Tibial nerve (tissue), 4 donors: ENCODE measurements around the gene WNK4. TPM values are rescaled to one million over a fixed set of nuclear protein-coding genes. Genes with fewer than 3 reads are reported as not detected.

Experiments used
- DNase-seq, 2 donors: peaks; one replicate each; pipeline ENCODE4 v3.0.0-alpha.2; 2019; ENCODE audit warnings: low spot score in 2 of 2
- H3K27ac ChIP-seq, 4 donors: fragments of 200-600 bp; sonication (generic) in 3 of 4; one replicate each; pipeline ENCODE4 v1.5.1; 2017 to 2019; ENCODE audit warnings: mild to moderate bottlenecking in 1 of 4
- H3K27me3 ChIP-seq, 2 donors: fragments of 200-600 bp; sonication (generic) in 1 of 2; one replicate each; pipeline versions ENCODE4 v1.5.1 to v1.6.0; 2017 to 2019
- H3K36me3 ChIP-seq, 3 donors: fragments of 200-600 bp; sonication (generic); one replicate each; pipeline ENCODE4 v1.5.1; 2018 to 2019
- H3K4me1 ChIP-seq, 4 donors: fragments of 200-600 bp; sonication (generic) in 3 of 4; one replicate each; pipeline ENCODE4 v1.5.1; 2017 to 2019
- H3K4me3 ChIP-seq, 4 donors: fragments of 200-600 bp; sonication (generic) in 3 of 4; one replicate each; pipeline ENCODE4 v1.5.1; 2017 to 2019; ENCODE audit warnings: mild to moderate bottlenecking in 1 of 4, moderate library complexity in 1 of 4
- H3K9me3 ChIP-seq, 4 donors: fragments of 200-600 bp; sonication (generic) in 3 of 4; one replicate each; pipeline ENCODE4 v1.5.1; 2017 to 2019
- CTCF ChIP-seq, 5 experiments: fragments of 200-600 bp in 3 of 5; fragments of 450-650 bp in 2 of 5; sonication (generic) in 3 of 5; IDR thresholded peaks; one replicate each; pipeline ENCODE4 v1.5.1; 2016 to 2019; ENCODE audit warnings: antibody characterized with exemption in 5 of 5, mild to moderate bottlenecking in 3 of 5, moderate library complexity in 2 of 5
- EP300 ChIP-seq, 2 donors: sonication (generic); formaldehyde crosslinking; IDR thresholded peaks; one replicate each; pipeline ENCODE4 v1.6.1; 2017; ENCODE audit warnings: antibody characterized with exemption in 2 of 2, mild to moderate bottlenecking in 1 of 2
- POLR2A ChIP-seq, 2 donors: fragments of 450-650 bp; IDR thresholded peaks; one replicate each; pipeline ENCODE4 v1.6.1; 2017; ENCODE audit warnings: antibody characterized with exemption in 2 of 2, mild to moderate bottlenecking in 2 of 2, moderate library complexity in 2 of 2
- WGBS, 2 donors: methylation state at CpG; one replicate each; pipeline ENCODE4 v1.1.5; 2018; 5-methylcytosine and 5-hydroxymethylcytosine counted together
- total RNA-seq, 4 donors: library from RNA; depleted of rRNA; stranded (reverse); fragments of >200 nt; gene quantifications; one replicate each; pipeline ENCODE4 v1.1.0, GENCODE V29; 2016

The WNK4 gene
- total RNA-seq, 4 donors from 2014 or later = 3.6 to 15.6 (median 9.1) TPM

GRCh38 chr17:42806249-42806648 lies 25.8 kb downstream of the WNK4 start:
- no peak for DNase-seq
- H3K27ac ChIP-seq = no peak overlapping the region
- peaks cover 0 to 22% (median 0%) of the 10 kb centered on the region in 3 donors for H3K36me3 ChIP-seq
- no peak overlapping the region for H3K4me3 ChIP-seq
- H3K4me1 ChIP-seq = peaks cover 0 to 7% (median 0%) of the 10 kb centered on the region in 4 donors
- 95% methylated on average over 1 of the region's 1 CpG for WGBS, 2 donors
- TF ChIP-seq CTCF (IDR thresholded peaks at IDR 0.05) (no peak), POLR2A (IDR thresholded peaks at IDR 0.05) (no peak), EP300 (IDR thresholded peaks at IDR 0.05) (no peak)
- no peaks in the 10 kb centered on the region for H3K27me3 ChIP-seq
- no peaks in the 10 kb centered on the region for H3K9me3 ChIP-seq

GRCh38 chr17:42809250-42809649 lies 28.8 kb downstream of the WNK4 start:
- no peaks in the 10 kb centered on the region for H3K9me3 ChIP-seq
- H3K4me1 ChIP-seq = peaks cover 0 to 16% (median 1%) of the 10 kb centered on the region in 4 donors
- DNase-seq = peak; percentile 57 to 58
- H3K27me3 ChIP-seq = no peaks in the 10 kb centered on the region
- H3K4me3 ChIP-seq = no peak overlapping the region
- TF ChIP-seq POLR2A (IDR thresholded peaks at IDR 0.05) = no peak
- TF ChIP-seq EP300 (IDR thresholded peaks at IDR 0.05) = peak in 1 of 2 donors; percentile 49
- 34 to 56% methylated on average over 3 of the region's 3 CpGs for WGBS, 2 donors
- H3K36me3 ChIP-seq = peaks cover 0 to 50% (median 0%) of the 10 kb centered on the region in 3 donors
- H3K27ac ChIP-seq = peak overlapping the region in 1 of 4 donors; percentile 37

- peaks cover 0 to 92% (median 9%) of the 10 kb centered on the region in 3 donors for H3K36me3 ChIP-seq
Measured at GRCh38 chr17:42814633-42815399, 34.4 kb downstream of the WNK4 start.

GRCh38 chr17:42817866-42818265 lies 37.5 kb downstream of the WNK4 start:
- H3K9me3 ChIP-seq = no peaks in the 10 kb centered on the region
- 63 to 73% methylated on average over 1 of the region's 1 CpG for WGBS, 2 donors
- no peaks in the 10 kb centered on the region for H3K27me3 ChIP-seq
- no peak overlapping the region for H3K4me3 ChIP-seq
- H3K4me1 ChIP-seq = peaks cover 0 to 41% (median 7%) of the 10 kb centered on the region in 4 donors
- DNase-seq = no peak
- TF ChIP-seq EP300 (IDR thresholded peaks at IDR 0.05) (no peak), CTCF (IDR thresholded peaks at IDR 0.05) (no peak), POLR2A (IDR thresholded peaks at IDR 0.05) (no peak)
- H3K36me3 ChIP-seq = peaks cover 0 to 94% (median 13%) of the 10 kb centered on the region in 3 donors
- H3K27ac ChIP-seq = no peak overlapping the region

More at GRCh38 chr17:42814633-42815399, 34.4 kb downstream of the WNK4 start:
- WGBS, 2 donors = 22 to 25% methylated on average over 8 of the region's 8 CpGs
- Histone ChIP-seq H3K4me1 (peaks cover 0 to 31% (median 4%) of the 10 kb centered on the region in 4 donors), H3K27me3 (no peaks in the 10 kb centered on the region), H3K4me3 (no peak overlapping the region), H3K27ac (peak overlapping the region in 3 of 4 donors; percentile 60 to 80 (median 73)), H3K9me3 (no peaks in the 10 kb centered on the region)
- DNase-seq = no peak
- no peak for TF ChIP-seq CTCF (IDR thresholded peaks at IDR 0.05)
- peak in 1 of 2 donors; percentile 50 for TF ChIP-seq EP300 (IDR thresholded peaks at IDR 0.05)
- no peak for TF ChIP-seq POLR2A (IDR thresholded peaks at IDR 0.05)

GRCh38 chr17:42818379-42818778 lies 38.0 kb downstream of the WNK4 start:
- H3K27me3 ChIP-seq = no peaks in the 10 kb centered on the region
- peaks cover 0 to 89% (median 13%) of the 10 kb centered on the region in 3 donors for H3K36me3 ChIP-seq

More at GRCh38 chr17:42818379-42818778, 38.0 kb downstream of the WNK4 start:
- TF ChIP-seq EP300 (IDR thresholded peaks at IDR 0.05) (no peak), CTCF (IDR thresholded peaks at IDR 0.05) (no peak), POLR2A (IDR thresholded peaks at IDR 0.05) (no peak)
- no peak overlapping the region for H3K27ac ChIP-seq
- H3K9me3 ChIP-seq = no peaks in the 10 kb centered on the region
- no peak for DNase-seq
- WGBS, 2 donors = 79 to 80% methylated on average over 5 of the region's 5 CpGs
- H3K4me3 ChIP-seq = no peak overlapping the region
- peaks cover 0 to 45% (median 12%) of the 10 kb centered on the region in 4 donors for H3K4me1 ChIP-seq
